ENCODE data around the gene PHACTR3.

The PHACTR3 gene

DNA sequence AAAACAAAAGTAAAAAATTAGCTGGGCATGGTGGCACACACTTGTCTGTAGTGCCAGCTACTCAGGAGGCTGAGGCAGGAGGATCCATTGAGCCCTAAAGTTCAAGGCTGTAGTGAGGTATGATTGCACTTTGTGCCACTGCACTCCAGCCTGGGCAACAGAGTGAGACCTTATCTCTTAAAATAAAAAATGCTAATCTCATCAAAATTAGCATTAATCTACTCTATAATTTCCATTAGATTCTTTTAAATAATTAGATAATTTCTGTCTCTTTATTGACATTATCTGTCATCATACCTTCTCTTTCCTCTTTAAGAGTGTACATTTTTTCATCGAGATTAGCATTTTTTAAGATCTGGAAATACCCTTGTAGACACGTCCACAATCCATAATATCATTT, 48.0 kb downstream of the PHACTR3 start:
- no peak overlapping the region for H3K9ac ChIP-seq (ENCODE audit: low read length)
- no peaks in the 10 kb centered on the region for H3K79me2 ChIP-seq (ENCODE audit: low read length)
- no peaks in the 10 kb centered on the region for H4K20me1 ChIP-seq (ENCODE audit: insufficient read depth, low read length)
- no peak overlapping the region for H3K4me3 ChIP-seq (ENCODE audit: low read length)
- H3K9me3 ChIP-seq (replicated peaks; ENCODE audit: insufficient read depth, low read length): no peaks in the 10 kb centered on the region
- no peaks in the 10 kb centered on the region for H3K36me3 ChIP-seq (replicated peaks; ENCODE audit: insufficient read depth, low read length)
- H3F3A ChIP-seq (ENCODE audit: insufficient read depth, low read length): no peaks in the 10 kb centered on the region
- peaks cover 8% of the 10 kb centered on the region; the same call in 1 of the 2 replicates for H3K27me3 ChIP-seq (replicated peaks; ENCODE audit: insufficient read depth, low read length)
- DNase-seq: no peak
- no peak overlapping the region for H2AFZ ChIP-seq (ENCODE audit: low read length)
- no peaks in the 10 kb centered on the region for H3K4me1 ChIP-seq (ENCODE audit: low read length)
- TF ChIP-seq EZH2 (optimal IDR thresholded peaks at IDR 0.05; ENCODE audit: low read depth, low read length) (no peak), EZH2phosphoT487 (IDR thresholded peaks at IDR 0.05; ENCODE audit: low read length) (no peak)
- TF ChIP-seq, protein P1, sequence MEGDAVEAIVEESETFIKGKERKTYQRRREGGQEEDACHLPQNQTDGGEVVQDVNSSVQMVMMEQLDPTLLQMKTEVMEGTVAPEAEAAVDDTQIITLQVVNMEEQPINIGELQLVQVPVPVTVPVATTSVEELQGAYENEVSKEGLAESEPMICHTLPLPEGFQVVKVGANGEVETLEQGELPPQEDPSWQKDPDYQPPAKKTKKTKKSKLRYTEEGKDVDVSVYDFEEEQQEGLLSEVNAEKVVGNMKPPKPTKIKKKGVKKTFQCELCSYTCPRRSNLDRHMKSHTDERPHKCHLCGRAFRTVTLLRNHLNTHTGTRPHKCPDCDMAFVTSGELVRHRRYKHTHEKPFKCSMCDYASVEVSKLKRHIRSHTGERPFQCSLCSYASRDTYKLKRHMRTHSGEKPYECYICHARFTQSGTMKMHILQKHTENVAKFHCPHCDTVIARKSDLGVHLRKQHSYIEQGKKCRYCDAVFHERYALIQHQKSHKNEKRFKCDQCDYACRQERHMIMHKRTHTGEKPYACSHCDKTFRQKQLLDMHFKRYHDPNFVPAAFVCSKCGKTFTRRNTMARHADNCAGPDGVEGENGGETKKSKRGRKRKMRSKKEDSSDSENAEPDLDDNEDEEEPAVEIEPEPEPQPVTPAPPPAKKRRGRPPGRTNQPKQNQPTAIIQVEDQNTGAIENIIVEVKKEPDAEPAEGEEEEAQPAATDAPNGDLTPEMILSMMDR (IDR thresholded peaks at IDR 0.05; ENCODE audit: low read length): no peak
- no peak overlapping the region for H3K27ac ChIP-seq (ENCODE audit: low read length)
- H3K4me2 ChIP-seq (ENCODE audit: low read depth, low read length): no peak overlapping the region
- no peaks in the 10 kb centered on the region for H3K9me2 ChIP-seq (replicated peaks; ENCODE audit: insufficient read depth, low read length)

GRCh38 chr20:59656417-59656816, 52.1 kb downstream of the PHACTR3 start:
- Histone ChIP-seq H3K4me1 (ENCODE audit: low read length) (no peaks in the 10 kb centered on the region), H3K27ac (ENCODE audit: low read length) (no peak overlapping the region), H3K79me2 (ENCODE audit: low read length) (no peaks in the 10 kb centered on the region), H3F3A (ENCODE audit: insufficient read depth, low read length) (no peaks in the 10 kb centered on the region), H3K4me2 (ENCODE audit: low read depth, low read length) (no peak overlapping the region), H2AFZ (ENCODE audit: low read length) (no peak overlapping the region), H3K9me3 (replicated peaks; ENCODE audit: insufficient read depth, low read length) (no peaks in the 10 kb centered on the region), H3K9ac (ENCODE audit: low read length) (no peak overlapping the region), H3K9me2 (replicated peaks; ENCODE audit: insufficient read depth, low read length) (no peaks in the 10 kb centered on the region), H3K36me3 (replicated peaks; ENCODE audit: insufficient read depth, low read length) (no peaks in the 10 kb centered on the region), H3K27me3 (replicated peaks; ENCODE audit: insufficient read depth, low read length) (peaks cover 14% of the 10 kb centered on the region; the same call in 1 of the 2 replicates), H3K4me3 (ENCODE audit: low read length) (no peak overlapping the region), H4K20me1 (ENCODE audit: insufficient read depth, low read length) (no peaks in the 10 kb centered on the region)
- no peak for DNase-seq
- TF ChIP-seq EZH2phosphoT487 (IDR thresholded peaks at IDR 0.05; ENCODE audit: low read length): no peak
- no peak for TF ChIP-seq EZH2 (optimal IDR thresholded peaks at IDR 0.05; ENCODE audit: low read depth, low read length)
- TF ChIP-seq, protein P1 (IDR thresholded peaks at IDR 0.05; ENCODE audit: low read length): no peak

- Histone ChIP-seq H3K9me2 (replicated peaks; ENCODE audit: insufficient read depth, low read length) (no peaks in the 10 kb centered on the region), H3K36me3 (replicated peaks; ENCODE audit: insufficient read depth, low read length) (no peaks in the 10 kb centered on the region), H3K9ac (ENCODE audit: low read length) (no peak overlapping the region), H3K4me3 (ENCODE audit: low read length) (no peak overlapping the region), H2AFZ (ENCODE audit: low read length) (no peak overlapping the region), H3F3A (ENCODE audit: insufficient read depth, low read length) (no peaks in the 10 kb centered on the region), H3K4me2 (ENCODE audit: low read depth, low read length) (no peak overlapping the region), H3K4me1 (ENCODE audit: low read length) (no peaks in the 10 kb centered on the region), H3K27me3 (replicated peaks; ENCODE audit: insufficient read depth, low read length) (peaks cover 23% of the 10 kb centered on the region; the same call in 1 of the 2 replicates), H3K27ac (ENCODE audit: low read length) (no peak overlapping the region), H3K79me2 (ENCODE audit: low read length) (no peaks in the 10 kb centered on the region), H4K20me1 (ENCODE audit: insufficient read depth, low read length) (no peaks in the 10 kb centered on the region), H3K9me3 (replicated peaks; ENCODE audit: insufficient read depth, low read length) (no peaks in the 10 kb centered on the region)
- TF ChIP-seq EZH2 (optimal IDR thresholded peaks at IDR 0.05; ENCODE audit: low read depth, low read length) (no peak), EZH2phosphoT487 (IDR thresholded peaks at IDR 0.05; ENCODE audit: low read length) (no peak)
- TF ChIP-seq, protein P1 (IDR thresholded peaks at IDR 0.05; ENCODE audit: low read length): no peak
- DNase-seq: no peak
Measured at GRCh38 chr20:59657459-59658046, 53.2 kb downstream of the PHACTR3 start.

Data from MM.1S (cell line).